ENCODE data around the gene CLIC1. TPM values are rescaled to one million over a fixed set of nuclear protein-coding genes. Genes with fewer than 3 reads are reported as not detected.

CLIC1 gene
- total RNA-seq (2022; extraction: Qiagen RNA extraction; ENCODE audit: low read depth): 486 to 498 TPM (median 493 TPM) in 5 replicates

DNA sequence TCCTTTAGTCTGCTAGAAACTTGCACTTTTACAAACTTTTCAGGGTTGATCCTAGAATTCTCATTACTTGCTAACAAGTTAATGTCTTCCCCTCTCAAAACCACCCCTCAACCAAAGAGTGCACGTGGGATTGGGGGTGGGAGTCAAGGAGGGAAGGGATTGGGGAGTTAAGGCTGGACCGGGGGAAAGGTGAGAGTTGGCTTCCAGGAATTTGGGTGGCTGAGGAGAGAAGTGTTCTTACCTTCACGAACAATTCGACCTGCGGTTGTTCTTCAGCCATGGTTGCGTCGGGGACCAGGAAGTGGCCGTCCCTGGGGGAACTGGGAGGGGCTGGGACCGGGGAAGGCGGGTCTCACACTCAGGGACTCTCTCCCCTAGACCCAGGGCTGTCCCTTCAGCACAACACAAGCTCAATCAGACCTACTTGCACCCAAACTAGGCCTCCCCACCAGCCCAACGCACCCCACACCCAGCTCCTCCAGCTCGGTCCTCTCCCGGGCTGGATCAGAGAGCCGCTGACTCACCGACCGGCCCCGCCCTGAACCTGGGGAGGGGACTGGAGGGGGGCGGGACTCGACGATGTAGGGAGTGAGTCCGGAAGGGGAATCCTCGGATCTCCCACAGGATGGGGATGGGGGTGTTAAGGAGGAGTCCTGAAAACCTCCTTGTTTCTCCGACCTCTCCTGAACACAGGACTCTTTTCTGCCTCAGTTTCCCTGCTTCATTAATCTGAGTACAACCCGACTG lies at the start of gene CLIC1:
Gene CLIC1, minus strand, starts transcription at position 510 of the 747 bp plus-strand sequence. Its CDS starts 230 bp downstream, at position 280.

DNA sequence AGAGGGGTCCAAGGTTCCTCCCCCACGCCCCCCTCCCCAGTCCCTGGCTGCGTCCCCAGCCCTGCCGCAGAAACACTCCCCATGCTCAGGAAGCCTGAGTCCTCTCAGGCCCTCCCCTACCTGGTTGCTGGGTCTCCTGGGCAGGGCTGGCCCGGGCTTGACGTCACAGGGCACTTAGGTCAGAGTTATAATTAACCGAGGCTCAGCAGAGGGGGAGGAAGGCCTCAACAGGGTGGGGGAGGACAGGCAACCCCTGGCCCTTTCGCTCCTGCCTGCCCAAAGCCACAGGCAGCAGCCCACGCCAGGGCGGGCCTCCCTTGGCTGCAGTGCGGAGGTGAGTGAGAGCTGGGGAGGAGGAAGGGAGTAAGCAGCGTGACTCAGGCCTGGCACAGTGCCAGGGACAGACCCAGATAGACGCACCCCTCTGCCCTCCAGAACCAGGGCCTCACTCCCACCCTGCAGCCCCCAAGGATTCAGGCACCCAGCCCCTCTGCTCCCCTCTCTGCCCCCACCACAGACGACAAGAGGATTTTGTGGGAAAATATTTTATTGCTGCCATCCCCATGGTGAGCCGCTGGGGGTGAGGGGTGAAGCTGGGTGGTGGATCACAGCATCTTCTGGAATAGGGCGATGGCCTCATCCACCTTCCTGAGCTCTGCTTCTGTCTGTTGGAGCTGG lies 40.8 kb upstream of the CLIC1 start, which contains the start of gene VWA7:
Gene VWA7, minus strand, starts transcription at position 340 of the 678 bp plus-strand sequence. CDS start 549 bp downstream, outside the sequence.

DNA sequence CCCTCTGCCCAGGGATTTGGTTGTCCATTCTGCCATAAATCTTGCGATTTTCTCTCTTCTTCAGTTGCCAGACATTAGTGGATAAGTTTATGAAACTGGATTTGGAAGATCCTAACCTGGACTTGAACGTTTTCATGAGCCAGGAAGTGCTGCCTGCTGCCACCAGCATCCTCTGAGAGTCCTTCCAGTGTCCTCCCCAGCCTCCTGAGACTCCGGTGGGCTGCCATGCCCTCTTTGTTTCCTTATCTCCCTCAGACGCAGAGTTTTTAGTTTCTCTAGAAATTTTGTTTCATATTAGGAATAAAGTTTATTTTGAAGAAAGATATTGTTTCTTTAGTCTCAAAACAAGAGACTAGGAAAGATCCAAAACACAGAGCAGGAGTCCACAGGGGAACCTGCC lies 26.0 kb upstream of the CLIC1 start, which contains the start of gene SAPCD1:
Gene SAPCD1, plus strand, starts transcription at position 301 of the 400 bp plus-strand sequence. CDS start 399 bp downstream, outside the sequence.

DNA sequence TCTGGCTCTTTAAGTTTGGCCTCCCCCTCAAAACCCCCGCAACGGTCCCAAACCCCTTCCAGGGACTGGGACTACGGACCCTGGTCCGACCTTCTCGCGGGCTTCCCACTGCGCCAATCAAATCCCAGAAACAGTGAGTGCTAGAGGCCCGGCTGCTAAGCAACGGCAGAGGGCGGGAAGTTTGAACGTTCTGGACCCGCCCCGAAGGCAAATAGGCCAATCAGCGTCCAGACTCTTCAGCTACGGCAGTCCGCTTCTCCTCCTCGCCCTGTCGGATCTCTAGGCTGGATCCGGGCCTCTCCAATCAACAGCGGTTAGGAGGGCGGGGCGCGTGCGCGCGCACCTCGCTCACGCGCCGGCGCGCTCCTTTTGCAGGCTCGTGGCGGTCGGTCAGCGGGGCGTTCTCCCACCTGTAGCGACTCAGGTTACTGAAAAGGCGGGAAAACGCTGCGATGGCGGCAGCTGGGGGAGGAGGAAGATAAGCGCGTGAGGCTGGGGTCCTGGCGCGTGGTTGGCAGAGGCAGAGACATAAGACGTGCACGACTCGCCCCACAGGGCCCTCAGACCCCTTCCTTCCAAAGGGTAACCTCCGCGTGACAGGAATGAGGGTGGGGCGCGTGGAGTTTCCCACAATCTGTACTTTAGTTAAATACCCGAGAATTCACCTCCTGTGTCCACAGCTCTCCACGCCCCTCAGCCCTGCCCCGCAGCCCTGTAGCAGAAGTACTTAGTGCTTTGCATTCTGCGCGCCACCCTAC lies 3.5 kb upstream of the CLIC1 start, which contains the start of gene MSH5:
Gene MSH5, plus strand, starts transcription at position 367 of the 758 bp plus-strand sequence. CDS start 462 bp downstream, outside the sequence.

GRCh38 chr6:31728767-31729514 lies 7.4 kb downstream of the CLIC1 start, which contains the start of gene DDAH2:
Gene DDAH2 (minus strand): TSS chr6:31729299. CDS start chr6:31729161, 138 bp downstream.

DNA sequence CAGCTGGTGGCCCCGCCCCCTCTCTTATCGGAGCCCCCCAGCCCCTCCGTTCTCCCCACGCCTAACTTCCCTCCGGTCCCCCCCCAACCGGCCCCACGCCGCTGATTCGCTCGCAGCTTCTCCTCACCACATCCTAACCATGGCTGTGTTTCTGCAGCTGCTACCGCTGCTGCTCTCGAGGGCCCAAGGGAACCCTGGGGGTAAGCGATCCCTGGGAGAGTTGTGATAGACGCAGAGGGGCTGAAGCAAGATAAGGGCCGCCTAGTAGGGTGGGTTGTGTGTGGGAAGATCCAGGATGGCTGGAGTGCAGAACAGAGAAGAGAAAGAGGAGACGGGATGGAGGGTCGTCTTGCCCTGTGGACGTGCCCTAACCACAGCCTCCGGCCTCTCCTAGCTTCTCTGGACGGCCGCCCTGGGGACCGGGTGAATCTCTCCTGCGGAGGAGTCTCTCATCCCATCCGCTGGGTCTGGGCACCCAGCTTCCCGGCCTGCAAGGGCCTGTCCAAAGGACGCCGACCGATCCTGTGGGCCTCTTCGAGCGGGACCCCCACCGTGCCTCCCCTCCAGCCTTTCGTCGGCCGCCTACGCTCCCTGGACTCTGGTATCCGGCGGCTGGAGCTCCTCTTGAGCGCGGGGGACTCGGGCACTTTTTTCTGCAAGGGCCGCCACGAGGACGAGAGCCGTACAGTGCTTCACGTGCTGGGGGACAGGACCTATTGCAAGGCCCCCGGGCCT lies 12.9 kb downstream of the CLIC1 start, which contains the start of gene MPIG6B:
Gene MPIG6B, plus strand, starts transcription at position 129 of the 735 bp plus-strand sequence. Its CDS starts 11 bp downstream, at position 140.

GRCh38 chr6:31721351-31722020 lies 14.8 kb downstream of the CLIC1 start, which contains the start of gene LY6G6C:
Gene LY6G6C (minus strand): TSS chr6:31721746. CDS start chr6:31721679, 67 bp downstream.

GRCh38 chr6:31715022-31715958 lies 21.0 kb downstream of the CLIC1 start, which contains the start of gene LY6G6D:
Gene LY6G6D (plus strand): TSS chr6:31715348. CDS start chr6:31715356, 8 bp downstream.

DNA sequence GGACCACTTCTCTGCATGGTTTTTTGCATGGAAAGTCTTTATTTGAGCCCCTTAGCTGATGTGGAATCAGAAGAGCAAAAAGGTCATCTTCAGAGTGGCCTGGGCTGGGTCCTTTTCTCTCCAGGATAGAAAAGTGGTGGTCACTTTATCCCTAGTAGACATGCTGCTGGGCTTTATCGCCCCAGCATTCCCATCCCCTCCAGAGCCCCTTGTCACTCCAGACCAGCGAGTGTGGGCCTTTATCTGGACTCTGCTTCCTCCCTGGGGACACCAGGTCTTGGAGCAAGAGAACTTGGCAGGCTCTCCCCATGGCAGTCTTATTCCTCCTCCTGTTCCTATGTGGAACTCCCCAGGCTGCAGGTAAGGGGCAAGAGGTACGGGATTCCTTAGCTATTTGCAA lies 29.7 kb downstream of the CLIC1 start, which contains the start of gene LY6G6F:
Gene LY6G6F, plus strand, starts transcription at position 268 of the 400 bp plus-strand sequence. Its CDS starts 41 bp downstream, at position 309.

DNA sequence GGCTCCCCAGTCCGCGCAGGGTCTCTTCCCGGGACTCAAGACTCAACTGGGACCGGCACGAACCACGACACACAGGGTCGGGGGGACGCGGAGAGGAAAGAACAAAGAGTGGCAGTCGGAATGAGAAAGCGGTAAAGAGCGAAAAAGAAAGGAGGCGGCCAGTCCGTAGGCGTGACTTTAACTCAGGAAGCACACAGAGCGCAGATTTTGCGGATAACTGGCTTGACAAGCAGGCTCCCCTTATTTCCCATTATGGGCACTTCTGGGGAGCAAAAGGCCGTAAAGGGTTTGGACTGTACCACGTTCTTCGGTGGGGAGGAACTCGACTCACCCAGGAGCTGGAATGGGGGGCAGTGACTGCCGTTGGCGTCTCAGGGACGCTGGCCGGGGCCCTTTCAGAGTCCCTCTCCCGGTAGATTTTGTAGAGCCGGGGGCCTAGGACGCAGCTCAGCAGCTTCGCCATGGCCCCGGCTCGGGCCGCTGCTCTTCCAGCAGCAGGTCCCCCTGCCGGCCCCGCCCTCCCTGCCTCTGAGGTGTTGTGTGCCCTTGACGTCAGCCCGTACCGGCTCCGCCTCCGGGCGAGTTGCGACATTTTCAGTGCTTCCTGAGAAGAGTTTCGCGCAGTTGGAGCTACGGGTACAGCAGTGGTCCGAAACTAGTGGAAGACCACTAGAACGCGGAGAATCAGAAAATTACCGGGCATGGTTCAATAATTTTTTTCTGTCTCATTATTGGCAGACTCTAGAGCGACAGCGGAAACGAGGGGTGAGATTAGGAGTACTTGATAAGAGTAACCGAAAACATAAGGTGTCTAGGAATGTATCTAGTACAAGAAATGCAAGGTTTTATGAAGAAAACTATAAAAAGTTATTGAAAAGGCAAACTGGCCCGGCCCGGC lies 33.3 kb downstream of the CLIC1 start, which contains the start of gene ABHD16A:
Gene ABHD16A, minus strand, starts transcription at position 506 of the 898 bp plus-strand sequence. Its CDS starts 43 bp downstream, at position 463.

Other genes with a start within 250 kb of the CLIC1 start
- gene MICB, start 238.4 kb downstream of the CLIC1 start, total RNA-seq (2022; extraction: Qiagen RNA extraction; ENCODE audit: low read depth): 6.2 to 8.4 TPM (median 7.1 TPM) in 5 replicates
- not detected in 5 replicates for gene MCCD1, start 207.6 kb downstream of the CLIC1 start, total RNA-seq (2022; extraction: Qiagen RNA extraction; ENCODE audit: low read depth)
- gene DDX39B, start 194.5 kb downstream of the CLIC1 start, total RNA-seq (2022; extraction: Qiagen RNA extraction; ENCODE audit: low read depth): 324 to 377 TPM (median 358 TPM) in 5 replicates
- 0.55 to 1.2 TPM (median 0.83 TPM) in 5 replicates for gene ATP6V1G2, start 189.9 kb downstream of the CLIC1 start, total RNA-seq (2022; extraction: Qiagen RNA extraction; ENCODE audit: low read depth)
- gene NFKBIL1, start 188.9 kb downstream of the CLIC1 start, total RNA-seq (2022; extraction: Qiagen RNA extraction; ENCODE audit: low read depth): 10.4 to 11.2 TPM (median 11.1 TPM) in 5 replicates
- 0.17 to 0.34 TPM in 2 of 5 replicates, not detected in the others for gene LTA, start 164.2 kb downstream of the CLIC1 start, total RNA-seq (2022; extraction: Qiagen RNA extraction; ENCODE audit: low read depth)
- gene TNF, start 161.0 kb downstream of the CLIC1 start, total RNA-seq (2022; extraction: Qiagen RNA extraction; ENCODE audit: low read depth): 0.16 TPM in 1 of 5 replicates, not detected in the others
- 0.21 to 0.65 TPM (median 0.29 TPM) in 4 of 5 replicates, not detected in the other for gene LTB, start 154.1 kb downstream of the CLIC1 start, total RNA-seq (2022; extraction: Qiagen RNA extraction; ENCODE audit: low read depth)
- 0.30 to 0.66 TPM in 2 of 5 replicates, not detected in the others for gene LST1, start 150.3 kb downstream of the CLIC1 start, total RNA-seq (2022; extraction: Qiagen RNA extraction; ENCODE audit: low read depth)
- not detected in 5 replicates for gene NCR3, start 143.5 kb downstream of the CLIC1 start, total RNA-seq (2022; extraction: Qiagen RNA extraction; ENCODE audit: low read depth)
- gene AIF1, start 121.3 kb downstream of the CLIC1 start, total RNA-seq (2022; extraction: Qiagen RNA extraction; ENCODE audit: low read depth): not detected in 5 replicates
- 66.6 to 89.8 TPM (median 85.0 TPM) in 5 replicates for gene PRRC2A, start 115.8 kb downstream of the CLIC1 start, total RNA-seq (2022; extraction: Qiagen RNA extraction; ENCODE audit: low read depth)
- gene BAG6, start 83.9 kb downstream of the CLIC1 start, total RNA-seq (2022; extraction: Qiagen RNA extraction; ENCODE audit: low read depth): 114 to 149 TPM (median 138 TPM) in 5 replicates
- gene APOM, start 80.6 kb downstream of the CLIC1 start, total RNA-seq (2022; extraction: Qiagen RNA extraction; ENCODE audit: low read depth): 2.6 to 4.5 TPM (median 3.1 TPM) in 5 replicates
- gene C6orf47, start 75.8 kb downstream of the CLIC1 start, total RNA-seq (2022; extraction: Qiagen RNA extraction; ENCODE audit: low read depth): 10.6 to 12.7 TPM (median 12.1 TPM) in 5 replicates
- gene GPANK1, start 71.5 kb downstream of the CLIC1 start, total RNA-seq (2022; extraction: Qiagen RNA extraction; ENCODE audit: low read depth): 8.2 to 10.4 TPM (median 9.7 TPM) in 5 replicates
- 167 to 186 TPM (median 177 TPM) in 5 replicates for gene CSNK2B, start 70.5 kb downstream of the CLIC1 start, total RNA-seq (2022; extraction: Qiagen RNA extraction; ENCODE audit: low read depth)
- 3.6 to 5.4 TPM (median 4.3 TPM) in 5 replicates for gene LY6G5B, start 66.6 kb downstream of the CLIC1 start, total RNA-seq (2022; extraction: Qiagen RNA extraction; ENCODE audit: low read depth)
- 1.3 to 2.5 TPM (median 1.7 TPM) in 5 replicates for gene LY6G5C, start 55.5 kb downstream of the CLIC1 start, total RNA-seq (2022; extraction: Qiagen RNA extraction; ENCODE audit: low read depth)
- gene ABHD16A, start 33.2 kb downstream of the CLIC1 start, total RNA-seq (2022; extraction: Qiagen RNA extraction; ENCODE audit: low read depth): 12.8 to 19.4 TPM (median 18.7 TPM) in 5 replicates
- not detected in 5 replicates for gene LY6G6F, start 29.7 kb downstream of the CLIC1 start, total RNA-seq (2022; extraction: Qiagen RNA extraction; ENCODE audit: low read depth)
- not detected in 5 replicates for gene LY6G6D, start 21.2 kb downstream of the CLIC1 start, total RNA-seq (2022; extraction: Qiagen RNA extraction; ENCODE audit: low read depth)
- gene LY6G6C, start 14.8 kb downstream of the CLIC1 start, total RNA-seq (2022; extraction: Qiagen RNA extraction; ENCODE audit: low read depth): 0.14 TPM in 1 of 5 replicates, not detected in the others
- not detected in 5 replicates for gene MPIG6B, start 13.2 kb downstream of the CLIC1 start, total RNA-seq (2022; extraction: Qiagen RNA extraction; ENCODE audit: low read depth)
- 26.8 to 31.8 TPM (median 27.9 TPM) in 5 replicates for gene DDAH2, start 7.2 kb downstream of the CLIC1 start, total RNA-seq (2022; extraction: Qiagen RNA extraction; ENCODE audit: low read depth)
- gene MSH5, start 3.5 kb upstream of the CLIC1 start, total RNA-seq (2022; extraction: Qiagen RNA extraction; ENCODE audit: low read depth): 10.5 to 13.8 TPM (median 12.5 TPM) in 5 replicates
- 1.6 to 3.9 TPM (median 3.7 TPM) in 5 replicates for gene SAPCD1, start 26.1 kb upstream of the CLIC1 start, total RNA-seq (2022; extraction: Qiagen RNA extraction; ENCODE audit: low read depth)
- 1.2 to 2.0 TPM (median 1.5 TPM) in 5 replicates for gene VWA7, start 40.8 kb upstream of the CLIC1 start, total RNA-seq (2022; extraction: Qiagen RNA extraction; ENCODE audit: low read depth)
- 47.4 to 59.1 TPM (median 53.3 TPM) in 5 replicates for gene VARS1, start 59.2 kb upstream of the CLIC1 start, total RNA-seq (2022; extraction: Qiagen RNA extraction; ENCODE audit: low read depth)
- gene LSM2, start 70.4 kb upstream of the CLIC1 start, total RNA-seq (2022; extraction: Qiagen RNA extraction; ENCODE audit: low read depth): 52.2 to 66.7 TPM (median 61.9 TPM) in 5 replicates
- gene HSPA1L, start 78.8 kb upstream of the CLIC1 start, total RNA-seq (2022; extraction: Qiagen RNA extraction; ENCODE audit: low read depth): 0.82 to 1.5 TPM (median 1.3 TPM) in 5 replicates
- gene HSPA1A, start 79.0 kb upstream of the CLIC1 start, total RNA-seq (2022; extraction: Qiagen RNA extraction; ENCODE audit: low read depth): 148 to 264 TPM (median 205 TPM) in 5 replicates
- 116 to 191 TPM (median 162 TPM) in 5 replicates for gene HSPA1B, start 91.2 kb upstream of the CLIC1 start, total RNA-seq (2022; extraction: Qiagen RNA extraction; ENCODE audit: low read depth)
- gene NEU1, start 126.3 kb upstream of the CLIC1 start, total RNA-seq (2022; extraction: Qiagen RNA extraction; ENCODE audit: low read depth): 24.9 to 34.9 TPM (median 25.5 TPM) in 5 replicates
- 0.05 to 0.21 TPM in 2 of 5 replicates, not detected in the others for gene SLC44A4, start 142.5 kb upstream of the CLIC1 start, total RNA-seq (2022; extraction: Qiagen RNA extraction; ENCODE audit: low read depth)
- 23.1 to 27.6 TPM (median 27.1 TPM) in 5 replicates for gene EHMT2, start 161.2 kb upstream of the CLIC1 start, total RNA-seq (2022; extraction: Qiagen RNA extraction; ENCODE audit: low read depth)
- gene ZBTB12, start 165.6 kb upstream of the CLIC1 start, total RNA-seq (2022; extraction: Qiagen RNA extraction; ENCODE audit: low read depth): 3.1 to 4.0 TPM (median 3.5 TPM) in 5 replicates
- 0.07 to 0.43 TPM (median 0.23 TPM) in 5 replicates for gene C2, start 191.2 kb upstream of the CLIC1 start, total RNA-seq (2022; extraction: Qiagen RNA extraction; ENCODE audit: low read depth)
- gene CFB, start 209.6 kb upstream of the CLIC1 start, total RNA-seq (2022; extraction: Qiagen RNA extraction; ENCODE audit: low read depth): 1.6 to 3.3 TPM (median 2.4 TPM) in 5 replicates
- 73.9 to 80.8 TPM (median 79.3 TPM) in 5 replicates for gene NELFE, start 222.4 kb upstream of the CLIC1 start, total RNA-seq (2022; extraction: Qiagen RNA extraction; ENCODE audit: low read depth)
- gene SKIC2, start 222.6 kb upstream of the CLIC1 start, total RNA-seq (2022; extraction: Qiagen RNA extraction; ENCODE audit: low read depth): 16.7 to 25.7 TPM (median 25.0 TPM) in 5 replicates
- 10.4 to 12.0 TPM (median 11.0 TPM) in 5 replicates for gene DXO, start 235.6 kb upstream of the CLIC1 start, total RNA-seq (2022; extraction: Qiagen RNA extraction; ENCODE audit: low read depth)
- 0.87 to 1.7 TPM (median 0.93 TPM) in 5 replicates for gene C4A, start 245.5 kb upstream of the CLIC1 start, total RNA-seq (2022; extraction: Qiagen RNA extraction; ENCODE audit: low read depth)

Data from A549 treated with GW870086 at 1 μM for 4 hours (cell line).